ENCODE data around the gene BCCIP.

DNA sequence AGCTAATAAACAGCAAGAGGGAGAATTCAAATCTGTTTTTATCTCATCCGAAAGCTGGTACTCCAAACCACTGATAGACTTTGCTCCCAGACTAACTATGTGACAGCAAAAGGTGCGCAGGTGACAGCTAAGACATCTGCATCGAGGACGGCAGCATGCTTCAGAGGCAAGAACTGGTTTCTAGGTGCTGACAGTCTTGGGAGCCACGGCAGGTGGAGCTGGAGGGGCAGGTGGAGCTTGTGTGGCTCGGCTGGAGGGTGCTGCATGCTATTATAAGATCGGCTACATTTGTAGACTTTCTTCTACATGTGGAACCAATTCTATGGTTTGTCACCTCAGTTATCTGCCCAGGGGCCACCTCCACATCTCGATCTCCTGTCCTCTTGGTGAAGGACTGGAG is 25.9 kb upstream of the BCCIP start:
- TF ChIP-seq POLR2A (IDR thresholded peaks at IDR 0.05) = no peak
- TF ChIP-seq, protein P1, sequence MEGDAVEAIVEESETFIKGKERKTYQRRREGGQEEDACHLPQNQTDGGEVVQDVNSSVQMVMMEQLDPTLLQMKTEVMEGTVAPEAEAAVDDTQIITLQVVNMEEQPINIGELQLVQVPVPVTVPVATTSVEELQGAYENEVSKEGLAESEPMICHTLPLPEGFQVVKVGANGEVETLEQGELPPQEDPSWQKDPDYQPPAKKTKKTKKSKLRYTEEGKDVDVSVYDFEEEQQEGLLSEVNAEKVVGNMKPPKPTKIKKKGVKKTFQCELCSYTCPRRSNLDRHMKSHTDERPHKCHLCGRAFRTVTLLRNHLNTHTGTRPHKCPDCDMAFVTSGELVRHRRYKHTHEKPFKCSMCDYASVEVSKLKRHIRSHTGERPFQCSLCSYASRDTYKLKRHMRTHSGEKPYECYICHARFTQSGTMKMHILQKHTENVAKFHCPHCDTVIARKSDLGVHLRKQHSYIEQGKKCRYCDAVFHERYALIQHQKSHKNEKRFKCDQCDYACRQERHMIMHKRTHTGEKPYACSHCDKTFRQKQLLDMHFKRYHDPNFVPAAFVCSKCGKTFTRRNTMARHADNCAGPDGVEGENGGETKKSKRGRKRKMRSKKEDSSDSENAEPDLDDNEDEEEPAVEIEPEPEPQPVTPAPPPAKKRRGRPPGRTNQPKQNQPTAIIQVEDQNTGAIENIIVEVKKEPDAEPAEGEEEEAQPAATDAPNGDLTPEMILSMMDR (IDR thresholded peaks at IDR 0.05) = no peak

All from lower leg skin (tissue), 3 donors.